Superior temporal gyrus (tissue), 1 donor: ENCODE measurements around the gene FATE1.
A peak's percentile ranks its signal among the peaks of the same experiment; 100 is the strongest.
"Not testable (repeated sequence)": the region's sequence is repeated elsewhere in the genome, so short reads cannot be mapped to it uniquely, and the experiment has no call there.

Experiments used
- DNase-seq: peaks from one replicate; pipeline ENCODE4 v3.0.0-alpha.2; 2016; ENCODE audit errors: extremely low spot score

The FATE1 gene

DNA sequence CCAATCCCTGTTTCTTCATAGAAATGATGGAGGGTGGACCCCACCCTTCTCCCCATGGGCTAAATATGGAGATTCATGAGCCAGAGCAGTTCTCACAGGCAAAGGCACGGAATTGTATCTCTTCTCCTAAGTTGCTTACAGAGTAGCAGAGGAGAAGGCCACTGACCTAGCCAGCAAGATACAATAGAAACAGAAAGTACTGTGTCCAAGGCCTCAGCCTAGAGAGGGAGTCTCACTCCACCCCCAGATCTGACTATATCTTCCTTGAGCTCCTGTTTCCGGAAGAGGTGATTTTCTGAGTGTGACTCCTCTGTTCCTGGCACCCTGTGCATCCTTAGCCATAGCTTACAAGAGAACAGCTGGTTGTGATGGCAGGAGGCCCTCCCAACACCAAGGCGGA, at the start of gene FATE1:
TSS of gene FATE1 (plus strand) at position 284 of the 400 bp plus-strand sequence. CDS start at position 369, 85 bp downstream.
- no peak for DNase-seq

DNA sequence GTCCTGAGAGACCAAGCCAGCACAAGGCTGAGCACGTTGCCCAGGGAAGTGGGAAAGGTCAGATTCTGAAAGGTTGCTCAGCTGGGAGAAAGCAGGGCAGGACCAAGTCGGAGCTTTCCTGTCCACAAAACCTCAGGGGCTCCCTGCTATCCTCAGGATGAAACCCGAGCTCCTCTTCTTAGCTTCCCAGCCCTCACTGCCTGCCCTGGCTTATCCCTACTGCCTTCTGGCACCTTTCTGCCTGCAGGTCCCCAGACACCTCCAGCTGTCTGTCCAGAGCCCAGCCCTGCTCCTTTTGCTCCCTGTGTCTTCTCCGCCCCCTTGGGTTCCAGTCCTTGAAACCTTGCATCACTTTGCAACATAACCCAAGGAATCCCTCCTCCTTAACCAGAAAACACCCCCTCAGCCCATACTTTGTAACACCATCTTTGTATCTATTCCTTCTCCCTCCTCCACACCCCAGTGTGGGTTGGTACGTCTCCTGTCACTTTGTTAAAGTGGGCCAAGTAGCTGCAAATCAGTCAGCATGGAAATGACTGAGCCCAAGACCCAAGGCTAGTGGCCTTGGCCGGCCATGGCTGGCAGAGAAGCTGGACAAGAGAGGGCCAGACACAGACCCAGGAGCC, 40.6 kb upstream of the FATE1 start:
- no peak for DNase-seq

DNA sequence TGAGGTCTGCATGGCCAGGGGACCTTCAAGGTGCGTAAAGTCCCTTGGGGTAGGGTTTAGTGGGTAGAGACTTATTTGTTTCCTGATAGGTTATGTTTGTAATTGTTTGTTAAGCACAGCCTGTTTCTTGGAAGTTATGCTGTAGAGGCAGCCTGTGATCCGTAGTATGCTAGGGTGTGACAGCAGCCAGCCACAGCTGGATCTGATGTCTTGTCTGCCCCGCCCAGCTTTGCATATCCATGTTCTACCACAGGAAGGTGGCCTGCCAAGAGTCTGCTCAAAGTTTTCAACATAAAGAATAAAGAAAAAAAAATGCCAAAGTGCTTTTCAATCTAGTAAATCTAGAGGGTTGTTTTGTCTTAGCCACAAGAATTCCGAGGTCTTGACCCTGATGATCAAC, 39.6 kb upstream of the FATE1 start:
- no peak for DNase-seq

DNA sequence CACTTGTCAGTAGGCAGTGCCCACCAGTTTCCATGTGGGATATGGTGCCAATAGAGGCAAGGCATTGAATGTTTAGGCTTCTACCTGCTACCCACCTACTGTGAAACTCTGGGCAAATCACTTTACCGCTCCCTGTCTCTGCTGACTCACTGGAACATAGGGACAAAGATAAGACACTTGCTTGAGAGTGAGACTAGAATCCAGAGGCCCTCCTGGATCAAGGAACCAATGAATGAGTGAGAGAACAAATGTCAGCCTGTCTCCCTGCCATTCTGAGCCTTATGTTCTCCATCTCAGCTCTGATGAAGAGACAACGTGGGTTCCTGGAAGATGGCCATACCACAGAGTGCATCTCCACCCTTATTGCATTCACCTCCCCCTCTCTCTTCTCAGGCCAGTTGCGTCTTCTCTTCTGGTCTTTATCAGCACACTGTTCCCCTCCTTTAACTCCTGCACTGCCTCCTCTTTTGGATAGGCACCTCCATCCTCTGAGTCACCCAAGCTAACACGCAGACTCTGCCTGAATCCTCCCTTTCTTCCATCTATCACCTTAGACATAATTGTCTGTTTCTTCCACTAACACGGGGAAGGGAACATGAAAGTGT, 35.9 kb upstream of the FATE1 start:
- DNase-seq = no peak

DNA sequence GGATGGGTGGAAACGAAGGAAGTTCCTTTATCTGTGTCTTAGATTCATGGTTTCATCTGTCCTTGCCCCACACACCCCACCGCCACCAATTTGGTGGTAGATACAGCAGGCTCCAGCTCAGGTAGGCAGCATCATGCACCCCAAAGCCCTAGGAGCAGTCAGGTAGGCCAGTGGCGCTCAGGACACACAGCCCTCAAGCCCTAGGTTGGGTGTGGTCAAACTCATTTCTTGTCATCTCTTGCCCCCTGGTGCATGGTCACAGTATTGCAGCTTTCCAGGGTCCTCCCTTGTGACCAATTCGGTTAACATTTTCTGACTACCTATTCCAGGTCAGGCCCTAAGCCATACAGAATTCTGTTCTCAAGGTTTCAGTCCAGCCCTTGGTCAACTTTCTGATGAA, 35.0 kb upstream of the FATE1 start:
- DNase-seq = peak; percentile 50

- DNase-seq = no peak
Measured at GRCh38 chrX:151687635-151688034, 28.2 kb upstream of the FATE1 start.

DNA sequence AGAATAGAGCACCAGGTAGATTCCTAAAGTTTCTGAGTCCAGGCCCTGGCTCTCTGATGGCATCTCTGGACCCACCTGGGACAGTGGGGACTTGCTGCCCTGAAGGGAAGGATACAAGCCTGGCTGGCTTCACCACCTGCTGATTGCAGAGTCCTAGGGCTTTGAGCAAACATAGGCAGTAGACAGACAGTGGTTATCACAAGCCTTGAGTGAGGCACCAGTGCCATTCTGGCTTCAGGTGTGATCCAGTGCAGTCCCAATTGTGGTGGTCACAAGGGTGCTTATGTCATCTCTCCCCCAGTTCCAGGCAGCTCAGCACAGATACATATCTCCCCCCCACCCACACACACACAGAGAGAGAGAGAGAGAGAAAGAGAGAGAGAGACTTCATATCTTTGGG, 27.1 kb upstream of the FATE1 start:
- DNase-seq = no peak

GRCh38 chrX:151692825-151693224, 23.0 kb upstream of the FATE1 start:
- no peak for DNase-seq

- no peak for DNase-seq
Measured at GRCh38 chrX:151694121-151694520, 21.7 kb upstream of the FATE1 start.

- no peak for DNase-seq
Measured at GRCh38 chrX:151694661-151695582, 20.9 kb upstream of the FATE1 start, which contains the start of gene PRRG3. PRRG3 (plus strand) TSS chrX:151695458; CDS start chrX:151698815, 3,357 bp downstream.

DNA sequence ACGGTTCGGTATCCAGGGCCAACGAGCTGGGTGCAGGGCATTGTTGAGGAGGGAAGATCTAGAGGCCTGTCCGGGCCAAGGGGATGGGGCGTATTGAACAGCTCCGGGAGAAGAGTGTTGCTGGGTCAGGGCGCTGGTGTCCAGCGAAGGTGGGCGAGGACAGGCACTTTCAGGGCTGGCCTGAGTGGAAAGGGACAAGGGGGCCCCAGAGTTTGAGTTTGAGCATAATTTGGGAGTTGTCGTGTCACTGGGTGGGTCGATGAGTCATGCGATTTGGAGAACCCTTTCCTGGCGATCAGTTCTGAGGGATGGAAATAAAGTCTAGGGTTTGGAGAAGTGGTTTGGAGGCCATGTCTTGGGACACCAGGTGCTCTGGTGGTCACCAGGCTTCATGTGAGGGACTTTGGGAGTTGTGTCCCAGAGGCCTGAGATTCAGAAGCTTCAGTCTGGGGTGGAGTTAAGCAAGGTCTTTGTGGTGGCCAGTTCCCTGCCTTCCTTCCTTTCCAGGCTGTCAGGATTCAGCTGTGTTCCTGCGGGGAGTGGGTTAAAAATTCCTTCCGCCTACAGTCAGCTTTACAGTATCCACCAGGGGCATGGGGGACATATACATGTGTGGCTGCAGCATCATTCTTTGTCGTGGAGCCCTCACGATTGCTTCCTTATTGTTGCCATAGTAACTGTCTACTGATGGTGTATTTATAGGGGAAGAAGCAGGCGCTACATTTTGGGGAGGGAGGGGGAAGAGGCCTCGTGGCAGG, 20.1 kb upstream of the FATE1 start:
- no peak for DNase-seq

GRCh38 chrX:151697082-151697481, 18.8 kb upstream of the FATE1 start:
- DNase-seq = not testable (repeated sequence)

- DNase-seq = no peak
Measured at GRCh38 chrX:151697522-151697921, 18.3 kb upstream of the FATE1 start.

- DNase-seq = no peak
Measured at GRCh38 chrX:151698485-151698884, 17.4 kb upstream of the FATE1 start.

DNA sequence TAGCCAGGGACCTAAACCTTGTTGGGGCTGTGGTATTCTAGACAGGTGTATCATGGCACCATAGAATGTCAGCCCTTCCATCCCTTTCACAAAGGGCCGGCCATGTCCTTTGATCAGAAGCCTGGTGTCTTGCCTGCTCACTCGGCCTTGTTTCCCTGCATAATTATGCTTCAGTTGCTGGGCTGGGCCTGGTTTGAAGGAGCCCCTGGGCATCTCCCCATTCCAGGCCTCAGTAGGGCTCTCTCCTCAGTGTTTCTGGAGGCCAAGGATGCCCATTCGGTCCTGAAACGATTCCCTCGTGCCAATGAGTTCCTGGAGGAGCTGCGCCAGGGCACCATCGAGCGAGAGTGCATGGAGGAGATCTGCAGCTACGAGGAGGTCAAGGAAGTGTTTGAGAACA, 16.1 kb upstream of the FATE1 start:
- no peak for DNase-seq

- no peak for DNase-seq
Measured at GRCh38 chrX:151700581-151700980, 15.3 kb upstream of the FATE1 start.

GRCh38 chrX:151701071-151701470, 14.8 kb upstream of the FATE1 start:
- no peak for DNase-seq

DNA sequence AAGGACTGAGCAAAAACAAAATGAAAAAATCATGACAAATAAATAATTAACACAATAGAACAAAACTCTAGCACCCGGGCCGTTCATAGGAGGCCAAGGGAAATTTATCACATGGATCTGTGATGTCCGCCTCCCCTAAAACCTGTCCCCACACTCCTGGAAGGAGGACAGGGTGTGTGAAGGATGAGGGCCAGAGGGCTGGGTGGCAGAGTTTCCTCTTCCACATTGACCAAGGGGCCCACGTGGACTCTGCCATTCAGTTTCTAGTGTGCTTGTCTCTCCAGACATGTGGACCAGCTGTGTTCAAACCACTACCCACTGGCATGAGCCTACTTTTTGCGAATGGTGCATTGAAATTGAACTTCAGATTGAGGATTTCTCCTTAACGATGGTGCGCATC, 14.3 kb upstream of the FATE1 start:
- no peak for DNase-seq

- no peak for DNase-seq
Measured at GRCh38 chrX:151702026-151702714, 13.7 kb upstream of the FATE1 start.

GRCh38 chrX:151702741-151703340, 13.0 kb upstream of the FATE1 start:
- DNase-seq = no peak

GRCh38 chrX:151703487-151703886, 12.3 kb upstream of the FATE1 start:
- no peak for DNase-seq
